ENCODE data around the gene NOP10.

GRCh38 chr15:34365091-34365825, 22.3 kb upstream of the NOP10 start:
- no peak for TF ChIP-seq POLR2A (IDR thresholded peaks at IDR 0.05)
- TF ChIP-seq CTCF (IDR thresholded peaks at IDR 0.05) = no peak

All from testis (tissue), 2 donors.